ENCODE results near the gene NFKBIL1. TPM values are rescaled to one million over a fixed set of nuclear protein-coding genes. Genes with fewer than 3 reads are reported as not detected.

The NFKBIL1 gene
- total and polyA plus RNA-seq, 9 of the 15 experiments (the other 6 are each of a cell fraction or from before 2014, with no cell fraction given), result 0.49 to 33.1 (median 7.6) TPM

GRCh38 chr6:31580807-31581433, 33.5 kb downstream of the NFKBIL1 start (continued):
- no peak for TF ChIP-seq MBD1 (CRISPR knock-in tag; IDR thresholded peaks at IDR 0.05)
- TF ChIP-seq SUPT5H (IDR thresholded peaks at IDR 0.05), result peak; percentile 76
- TF ChIP-seq CCAR2 (IDR thresholded peaks at IDR 0.05; ENCODE audit: low read depth, low read length), result no peak
- no peak for TF ChIP-seq ZNF280A (IDR thresholded peaks at IDR 0.05; ENCODE audit: low read depth, partially characterized antibody)
- TF ChIP-seq JUND (IDR thresholded peaks at IDR 0.05; ENCODE audit: borderline replicate concordance, low read depth, low read length), result peak; percentile 77
- TF ChIP-seq JUND (tag; IDR thresholded peaks at IDR 0.05; ENCODE audit: borderline replicate concordance, low read depth, low read length), result no peak
- TF ChIP-seq BRF1 (IDR thresholded peaks at IDR 0.05; ENCODE audit: borderline replicate concordance, extremely low read depth, insufficient read length), result no peak
- no peak for TF ChIP-seq ILK (tag; IDR thresholded peaks at IDR 0.05; ENCODE audit: borderline replicate concordance, low read depth)
- peak; percentile 97 for TF ChIP-seq ATF6 (CRISPR knock-in tag; IDR thresholded peaks at IDR 0.05)
- TF ChIP-seq ZNF263 (CRISPR knock-in tag; IDR thresholded peaks at IDR 0.05; ENCODE audit: borderline replicate concordance), result peak; percentile 98
- no peak for TF ChIP-seq ZNF121 (CRISPR knock-in tag; conservative IDR thresholded peaks at IDR 0.05)
- no peak for TF ChIP-seq TAL1 (IDR thresholded peaks at IDR 0.05)
- TF ChIP-seq CTCFL (IDR thresholded peaks at IDR 0.05; ENCODE audit: borderline replicate concordance, insufficient read depth, low read depth, low read length, poor library complexity, severe bottlenecking), result peak; percentile 94
- no peak for TF ChIP-seq KLF10 (CRISPR knock-in tag; IDR thresholded peaks at IDR 0.05)
- no peak for TF ChIP-seq ZFPM2 (CRISPR knock-in tag; IDR thresholded peaks at IDR 0.05)
- TF ChIP-seq ZNF830 (CRISPR knock-in tag; IDR thresholded peaks at IDR 0.05), result no peak
- no peak for TF ChIP-seq ZNF175 (CRISPR knock-in tag; IDR thresholded peaks at IDR 0.05; ENCODE audit: low read depth)
- no peak for TF ChIP-seq ZBTB34 (CRISPR knock-in tag; IDR thresholded peaks at IDR 0.05)
- TF ChIP-seq KDM5B (IDR thresholded peaks at IDR 0.05; ENCODE audit: insufficient replicate concordance, low read depth, low read length), result peak; percentile 84
